Stomach smooth muscle (tissue), 2 donors: Measurements from ENCODE around the gene RTEL1.

ENCODE experiments used
- H3K27ac ChIP-seq: one replicate; pipeline ENCODE4 v1.7.0; 2013; ENCODE audit warnings: mild to moderate bottlenecking, low read length, inconsistent platforms
- H3K27me3 ChIP-seq, 2 donors: one replicate each; pipeline ENCODE4 v1.7.0; 2013; ENCODE audit warnings: low read length in 2 of 2; ENCODE audit not compliant: insufficient read depth in 2 of 2, control insufficient read depth in 1 of 2
- H3K36me3 ChIP-seq, 2 donors: one replicate each; pipeline ENCODE4 v1.7.0; 2013; ENCODE audit warnings: low read length in 2 of 2; ENCODE audit not compliant: control insufficient read depth in 2 of 2, insufficient read depth in 2 of 2
- H3K4me1 ChIP-seq: one replicate; pipeline ENCODE4 v1.7.0; 2013; ENCODE audit warnings: low read length; ENCODE audit not compliant: control insufficient read depth, insufficient read depth
- H3K4me3 ChIP-seq, 2 donors: one replicate each; pipeline ENCODE4 v1.7.0; 2013; ENCODE audit warnings: low read length in 2 of 2
- H3K9ac ChIP-seq, 2 donors: one replicate each; pipeline ENCODE4 v1.7.0; 2013; ENCODE audit warnings: low read length in 2 of 2, mild to moderate bottlenecking in 1 of 2
- H3K9me3 ChIP-seq, 2 donors: one replicate each; pipeline ENCODE4 v1.7.0; 2013; ENCODE audit warnings: low read length in 2 of 2; ENCODE audit not compliant: control insufficient read depth in 2 of 2
- donor health status: healthy.
- donor health status: Pancreatic carcinoma.

RTEL1 gene

DNA sequence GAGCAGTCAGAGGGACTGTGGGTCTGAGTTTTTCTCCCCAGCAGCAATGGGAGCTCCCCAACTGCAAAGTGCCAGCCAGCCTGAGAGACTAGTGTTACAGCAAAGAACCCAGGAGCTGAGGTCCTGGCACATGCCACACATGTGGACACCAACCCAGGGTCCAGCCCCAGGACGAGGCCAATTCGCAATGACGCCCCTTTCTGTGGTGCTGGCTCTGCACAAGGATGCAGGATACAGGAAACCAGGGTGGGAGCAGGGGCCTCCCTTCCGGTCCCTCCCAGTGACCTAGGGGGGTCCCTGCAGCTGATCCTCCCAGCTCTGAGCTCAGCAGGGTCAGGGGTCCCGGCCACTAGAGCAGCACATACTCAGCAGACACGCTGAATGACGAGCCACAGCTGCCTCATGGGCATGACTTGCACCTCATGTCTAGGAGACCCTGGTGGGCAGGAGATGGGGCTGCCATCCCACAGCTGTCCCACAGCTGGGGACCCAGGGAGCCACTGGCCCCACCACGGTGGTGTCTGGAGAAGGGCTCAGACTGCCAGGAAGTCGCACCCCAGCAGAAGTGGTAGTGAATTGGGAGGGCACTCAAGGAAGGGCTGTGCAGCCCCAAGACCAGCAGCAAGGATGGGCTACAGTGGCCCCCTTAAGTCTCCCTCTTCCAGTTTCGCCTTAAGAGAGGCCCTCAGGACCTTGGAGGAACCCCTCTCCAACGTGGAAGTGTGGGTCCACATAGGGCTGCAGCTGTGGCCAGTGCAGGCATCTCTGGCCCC lies 46.0 kb downstream of the RTEL1 start:
- no peak overlapping the region for H3K27ac ChIP-seq

DNA sequence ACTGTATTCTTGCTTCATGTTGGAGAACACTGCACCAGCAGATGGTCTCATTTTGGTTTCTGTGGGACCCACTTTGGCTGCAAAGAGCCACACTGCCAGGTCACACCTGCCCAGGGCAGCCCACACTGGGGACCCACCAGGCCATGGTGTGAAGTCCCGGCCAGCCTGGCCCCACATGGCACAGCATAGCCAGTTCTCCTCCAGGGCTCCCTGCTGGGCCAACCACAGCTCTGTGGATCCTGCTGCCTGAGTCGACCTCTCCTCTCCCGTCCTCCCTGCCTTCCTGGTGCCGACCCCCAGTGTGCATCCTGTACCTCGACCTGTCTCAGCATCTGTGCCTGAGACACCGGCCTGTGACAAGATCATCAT lies 46.6 kb downstream of the RTEL1 start:
- peaks cover 11 to 24% of the 10 kb centered on the region in 2 donors for H3K36me3 ChIP-seq
- H3K9me3 ChIP-seq: no peaks in the 10 kb centered on the region
- no peak overlapping the region for H3K27ac ChIP-seq
- no peak overlapping the region for H3K9ac ChIP-seq
- no peaks in the 10 kb centered on the region for H3K27me3 ChIP-seq
- no peak overlapping the region for H3K4me3 ChIP-seq
- H3K4me1 ChIP-seq: peaks cover 30% of the 10 kb centered on the region

More for the DNA sequence above, 46.0 kb downstream of the RTEL1 start:
- Histone ChIP-seq H3K9ac (no peak overlapping the region), H3K36me3 (peaks cover 11 to 24% of the 10 kb centered on the region in 2 donors), H3K27me3 (no peaks in the 10 kb centered on the region), H3K4me1 (peaks cover 32% of the 10 kb centered on the region), H3K4me3 (no peak overlapping the region), H3K9me3 (no peaks in the 10 kb centered on the region)

DNA sequence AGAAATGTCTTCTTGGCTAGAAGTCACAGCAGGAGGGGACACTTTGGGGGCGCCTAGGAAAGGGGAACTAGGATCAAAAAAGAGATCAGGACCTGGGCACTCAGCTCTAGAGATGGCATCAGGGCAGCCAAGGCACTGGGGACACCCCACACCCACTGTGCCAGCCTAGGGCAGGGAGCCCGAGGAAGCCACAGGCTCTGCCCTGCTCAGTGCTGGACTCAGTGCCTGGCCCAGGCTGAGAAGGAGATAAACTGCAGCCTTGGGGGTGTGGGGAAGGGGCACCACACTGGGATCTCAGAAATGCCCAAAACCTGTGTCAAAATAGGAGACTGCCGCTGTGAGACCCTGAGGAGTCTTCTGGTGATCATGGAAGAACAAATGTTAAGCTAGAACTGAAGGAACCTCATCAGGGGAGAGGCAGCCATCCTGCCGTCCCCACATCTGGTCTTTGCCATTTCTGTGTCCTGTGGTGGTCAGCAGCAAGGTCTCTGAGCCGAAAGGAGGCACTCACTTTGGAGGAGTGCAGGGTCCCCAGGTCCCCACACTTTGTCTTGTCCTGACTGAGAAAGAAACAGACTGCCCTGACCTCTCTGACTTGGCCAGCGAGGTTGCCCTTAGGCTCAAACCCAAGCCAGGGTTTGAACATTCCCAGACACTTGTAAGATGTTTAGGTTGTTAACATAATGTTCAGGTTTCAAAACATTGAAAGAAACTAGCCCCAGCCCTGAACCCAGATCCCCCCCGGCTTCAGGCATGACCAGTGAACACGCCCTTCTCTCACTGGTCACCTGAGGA lies 47.3 kb downstream of the RTEL1 start:
- Histone ChIP-seq H3K4me1 (peaks cover 29% of the 10 kb centered on the region), H3K4me3 (no peak overlapping the region), H3K27me3 (no peaks in the 10 kb centered on the region), H3K27ac (no peak overlapping the region), H3K9me3 (no peaks in the 10 kb centered on the region), H3K9ac (no peak overlapping the region), H3K36me3 (peaks cover 11 to 24% of the 10 kb centered on the region in 2 donors)

DNA sequence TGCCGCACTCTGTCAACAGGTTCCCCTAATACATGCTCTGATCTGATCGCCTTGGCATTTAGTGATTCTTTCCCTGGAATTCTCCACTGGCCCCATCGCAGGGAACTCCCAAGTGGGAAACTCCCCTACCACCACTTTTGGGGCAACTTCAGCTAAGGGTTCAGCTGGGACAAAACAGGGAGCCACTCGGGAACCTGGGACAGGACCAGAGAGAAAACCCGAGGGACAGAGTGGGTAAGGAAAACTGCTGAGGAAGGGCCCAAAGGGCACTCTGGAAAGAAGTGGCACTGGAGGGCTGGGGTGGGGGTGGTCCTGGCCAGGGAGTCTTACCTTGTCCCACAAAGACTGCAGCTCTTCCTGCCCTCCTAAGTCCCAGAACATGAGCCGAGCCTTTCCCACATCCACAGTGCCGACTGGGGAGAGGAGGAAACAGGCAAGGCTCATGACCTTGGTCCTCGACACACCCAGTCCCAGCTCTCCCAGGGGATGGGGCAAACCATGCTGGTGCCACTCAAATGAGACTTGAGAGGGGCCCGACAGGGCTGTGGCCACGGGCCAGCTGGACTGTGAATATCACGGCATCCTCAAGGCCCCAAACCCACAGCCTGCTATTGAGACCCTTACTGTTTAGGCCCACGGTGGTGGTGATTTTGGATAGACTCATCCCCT lies 48.0 kb downstream of the RTEL1 start:
- H3K36me3 ChIP-seq: peaks cover 11 to 26% of the 10 kb centered on the region in 2 donors
- peaks cover 29% of the 10 kb centered on the region for H3K4me1 ChIP-seq
- peak overlapping the region; percentile 80 to 85 for H3K9ac ChIP-seq
- H3K27me3 ChIP-seq: no peaks in the 10 kb centered on the region
- H3K9me3 ChIP-seq: no peaks in the 10 kb centered on the region
- H3K27ac ChIP-seq: peak overlapping the region; percentile 67
- peak overlapping the region; percentile 61 to 83 for H3K4me3 ChIP-seq

DNA sequence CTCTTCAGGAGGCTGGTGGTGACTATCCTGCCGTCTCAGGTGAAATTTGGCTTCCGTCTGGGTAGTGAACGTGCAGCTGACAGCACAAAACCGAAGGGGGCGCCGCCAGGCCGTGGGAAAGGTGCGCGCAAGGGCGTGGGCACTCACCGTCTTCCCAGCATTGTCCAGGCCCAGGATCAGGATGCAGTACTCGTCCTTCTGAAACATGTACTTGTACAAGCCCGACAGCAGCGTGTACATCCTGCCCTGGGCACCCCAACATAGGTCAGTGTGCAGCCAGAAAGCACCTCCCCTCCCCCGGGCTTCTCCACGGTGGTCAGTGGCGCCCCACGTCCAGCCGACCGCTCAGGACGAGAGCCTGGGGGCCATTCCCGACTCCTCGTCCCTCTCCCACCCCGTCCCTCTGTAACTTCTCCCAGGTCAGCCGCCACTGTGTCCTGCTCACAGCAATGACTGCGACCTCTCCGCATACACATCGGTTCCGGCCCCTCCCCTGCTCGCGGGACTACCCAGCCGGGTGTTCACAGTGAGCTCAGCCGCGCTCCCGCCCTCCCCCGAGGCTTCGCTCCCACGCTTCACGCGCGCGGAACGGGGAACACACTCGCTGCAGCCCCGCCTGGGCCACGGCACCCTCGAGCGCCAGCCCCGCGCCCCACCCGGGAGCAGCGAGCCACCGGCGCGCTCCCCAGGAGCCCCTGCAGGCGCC lies 48.9 kb downstream of the RTEL1 start:
- no peaks in the 10 kb centered on the region for H3K27me3 ChIP-seq
- H3K9ac ChIP-seq: peak overlapping the region; percentile 80 to 85
- peaks cover 29% of the 10 kb centered on the region for H3K4me1 ChIP-seq
- H3K36me3 ChIP-seq: peaks cover 11 to 27% of the 10 kb centered on the region in 2 donors
- H3K9me3 ChIP-seq: no peaks in the 10 kb centered on the region
- H3K27ac ChIP-seq: peak overlapping the region; percentile 67
- peak overlapping the region; percentile 61 to 83 for H3K4me3 ChIP-seq

DNA sequence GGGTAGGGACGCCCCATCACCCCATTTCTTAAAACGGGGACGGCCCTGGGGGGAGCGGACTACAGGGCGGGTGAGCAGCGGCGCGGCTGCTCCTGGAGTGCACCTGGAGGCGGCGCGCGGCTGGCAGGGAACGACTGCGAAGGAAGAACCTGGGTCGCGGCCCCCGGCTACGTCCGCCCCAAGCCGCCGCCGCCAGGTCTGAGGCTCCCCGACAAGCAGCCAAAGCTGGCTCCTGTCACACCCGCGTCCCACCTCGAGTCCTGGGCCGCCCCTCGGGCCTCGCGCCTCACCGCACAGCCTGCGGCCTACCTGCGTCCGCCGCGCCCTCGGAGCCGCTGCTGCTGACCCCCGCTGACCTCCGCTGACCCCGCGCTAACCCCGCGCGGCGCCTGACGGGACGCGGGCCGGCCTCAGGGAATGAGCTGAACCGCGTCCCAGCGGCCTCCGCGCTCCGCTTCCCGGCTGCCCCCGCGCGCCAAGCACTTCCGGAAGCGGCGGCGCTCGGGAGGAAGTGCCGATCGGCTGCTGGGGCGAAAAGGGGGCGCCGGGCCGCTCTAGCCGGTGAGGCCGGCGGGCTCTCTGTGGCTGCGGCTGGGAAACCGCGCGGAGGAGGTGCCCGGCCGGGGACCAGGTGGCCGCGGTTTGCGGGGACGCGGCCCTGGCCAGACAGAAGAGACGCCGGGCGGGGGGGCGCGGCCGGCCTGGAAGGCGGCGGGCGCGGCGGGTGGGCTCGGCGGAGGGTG lies 49.6 kb downstream of the RTEL1 start, which contains the start of the genes ARFRP1 and ZGPAT:
Gene ARFRP1 (minus strand): TSS at position 419 of the 743 bp plus-strand sequence. CDS start 885 bp downstream, outside the sequence.
Gene ZGPAT (plus strand): TSS at position 482 of the 743 bp plus-strand sequence. CDS start 542 bp downstream, outside the sequence.
- H3K27me3 ChIP-seq: no peaks in the 10 kb centered on the region
- H3K36me3 ChIP-seq: peaks cover 16 to 29% of the 10 kb centered on the region in 2 donors
- H3K9me3 ChIP-seq: no peaks in the 10 kb centered on the region
- H3K4me1 ChIP-seq: peaks cover 29% of the 10 kb centered on the region
- peak within 1 kb of the TSS; percentile 67 for H3K27ac ChIP-seq
- peak within 1 kb of the TSS; percentile 71 to 83 for H3K4me3 ChIP-seq
- H3K9ac ChIP-seq: peak within 1 kb of the TSS; percentile 80 to 85

DNA sequence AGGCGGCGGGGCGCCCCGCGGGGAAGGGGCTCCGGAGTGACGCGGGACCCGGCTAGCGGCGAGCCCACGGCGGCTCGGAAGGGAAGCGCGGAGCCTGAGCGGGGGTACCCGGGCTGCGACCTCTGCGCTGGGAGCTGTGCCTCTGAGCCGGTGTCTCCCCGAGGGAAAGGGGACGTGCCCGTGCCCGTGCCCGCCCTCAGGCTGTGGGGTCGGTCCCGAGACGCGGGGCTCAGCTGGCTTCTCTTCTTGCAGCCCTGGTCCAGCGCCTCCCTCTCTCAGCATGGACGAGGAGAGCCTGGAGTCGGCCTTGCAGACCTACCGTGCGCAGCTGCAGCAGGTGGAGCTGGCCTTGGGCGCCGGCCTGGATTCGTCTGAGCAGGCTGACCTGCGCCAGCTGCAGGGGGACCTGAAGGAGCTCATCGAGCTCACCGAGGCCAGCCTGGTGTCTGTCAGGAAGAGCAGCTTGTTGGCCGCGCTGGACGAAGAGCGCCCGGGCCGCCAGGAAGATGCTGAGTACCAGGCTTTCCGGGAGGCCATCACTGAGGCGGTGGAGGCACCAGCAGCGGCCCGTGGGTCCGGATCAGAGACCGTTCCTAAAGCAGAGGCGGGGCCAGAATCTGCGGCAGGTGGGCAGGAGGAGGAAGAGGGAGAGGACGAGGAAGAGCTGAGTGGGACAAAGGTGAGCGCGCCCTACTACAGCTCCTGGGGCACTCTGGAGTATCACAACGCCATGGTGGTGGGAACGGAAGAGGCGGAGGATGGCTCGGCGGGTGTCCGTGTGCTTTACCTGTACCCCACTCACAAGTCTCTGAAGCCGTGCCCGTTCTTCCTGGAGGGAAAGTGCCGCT lies 50.4 kb downstream of the RTEL1 start:
- peaks cover 16 to 30% of the 10 kb centered on the region in 2 donors for H3K36me3 ChIP-seq
- no peaks in the 10 kb centered on the region for H3K9me3 ChIP-seq
- H3K4me3 ChIP-seq: peak overlapping the region; percentile 71 to 83
- H3K4me1 ChIP-seq: peaks cover 29% of the 10 kb centered on the region
- peak overlapping the region; percentile 62 to 64 for H3K9ac ChIP-seq
- no peak overlapping the region for H3K27ac ChIP-seq
- H3K27me3 ChIP-seq: no peaks in the 10 kb centered on the region

DNA sequence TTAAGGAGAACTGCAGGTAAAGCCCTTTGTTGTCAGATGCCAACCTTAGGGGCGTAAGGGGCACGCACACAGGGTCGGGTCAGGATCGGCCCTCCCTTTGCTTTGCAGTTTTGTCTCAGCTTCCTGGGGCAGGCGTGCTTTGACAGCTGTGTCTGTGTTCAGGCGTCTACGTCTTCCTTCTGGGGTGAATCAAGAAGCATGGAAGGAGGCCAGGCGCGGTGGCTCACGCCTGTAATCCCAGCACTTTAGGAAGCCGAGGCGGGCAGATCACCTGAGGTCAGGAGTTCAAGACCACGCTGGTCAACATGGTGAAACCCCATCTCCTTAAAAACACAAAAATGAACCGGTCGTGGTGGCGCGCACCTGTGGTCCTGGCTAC lies 51.0 kb downstream of the RTEL1 start:
- Histone ChIP-seq H3K27ac (no peak overlapping the region), H3K4me1 (peaks cover 29% of the 10 kb centered on the region), H3K9ac (no peak overlapping the region), H3K4me3 (peak overlapping the region; percentile 71 to 83), H3K36me3 (peaks cover 10 to 29% of the 10 kb centered on the region in 2 donors), H3K27me3 (no peaks in the 10 kb centered on the region), H3K9me3 (no peaks in the 10 kb centered on the region)

DNA sequence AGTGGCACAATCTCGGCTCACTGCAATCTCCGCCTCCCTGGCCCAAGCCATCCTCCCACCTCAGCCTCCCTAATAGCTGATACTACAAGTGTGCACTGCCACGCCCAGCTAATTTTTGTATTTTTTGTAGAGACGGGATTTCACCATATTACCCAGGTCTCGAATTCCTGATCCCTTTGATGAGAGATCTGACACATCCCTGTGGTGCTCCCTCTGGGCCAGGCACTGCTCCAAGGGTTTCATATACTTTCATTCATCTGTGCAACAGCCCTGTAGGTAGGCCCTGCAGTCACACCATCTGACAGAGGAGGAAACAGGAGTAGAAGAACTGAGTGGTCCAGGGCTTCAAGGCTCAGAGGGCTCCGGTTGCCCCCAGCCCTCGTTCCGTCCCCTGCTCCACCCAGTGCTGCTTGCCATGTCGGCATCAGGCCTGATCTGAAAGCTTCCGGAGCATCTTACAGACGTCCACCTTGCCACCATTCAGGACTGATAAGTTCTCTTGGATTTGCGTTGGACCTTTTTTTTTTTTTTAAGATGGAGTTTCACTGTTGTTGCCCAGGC lies 53.1 kb downstream of the RTEL1 start:
- Histone ChIP-seq H3K36me3 (peaks cover 4 to 17% of the 10 kb centered on the region in 2 donors), H3K27me3 (no peaks in the 10 kb centered on the region), H3K4me1 (peaks cover 25% of the 10 kb centered on the region), H3K9ac (no peak overlapping the region), H3K27ac (no peak overlapping the region), H3K4me3 (no peak overlapping the region), H3K9me3 (no peaks in the 10 kb centered on the region)
